T-helper 17 cell (primary cell): ENCODE data around the gene CHD1. TPM values are rescaled to one million over a fixed set of nuclear protein-coding genes. Genes with fewer than 3 reads are reported as not detected.
"Not testable (repeated sequence)": the region's sequence is repeated elsewhere in the genome, so short reads cannot be mapped to it uniquely, and the experiment has no call there.

Experiments used
- ATAC-seq: fragments of 150-1000 bp; cut with Tn5 transposase; 2 replicates; pipeline ENCODE4 v1.10.0; 2021; ENCODE audit warnings: mild to moderate bottlenecking, moderate library complexity
- DNase-seq, 3 donors: peaks; one replicate each; pipeline versions ENCODE4 v3.0.0 to v3.0.0-alpha.2; 2020 to 2021
- H3K9me3 ChIP-seq: one replicate; pipeline ENCODE4 v1.7.0; 2013; ENCODE audit warnings: low read length, mild to moderate bottlenecking; ENCODE audit not compliant: control insufficient read depth, poor library complexity, severe bottlenecking
- H3K27ac Mint-ChIP-seq: one replicate; pipeline ENCODE4 v1.8.0; 2022; ENCODE audit warnings: mild to moderate bottlenecking, moderate library complexity, mixed read lengths
- H3K27me3 Mint-ChIP-seq: one replicate; pipeline ENCODE4 v1.8.0; 2022; ENCODE audit warnings: mixed read lengths
- H3K36me3 Mint-ChIP-seq: one replicate; pipeline ENCODE4 v1.8.0; 2022; ENCODE audit warnings: low read depth, mixed read lengths
- H3K4me1 Mint-ChIP-seq: one replicate; pipeline ENCODE4 v1.8.0; 2022; ENCODE audit warnings: mild to moderate bottlenecking, mixed read lengths
- H3K4me3 Mint-ChIP-seq: one replicate; pipeline ENCODE4 v1.8.0; 2022; ENCODE audit warnings: mild to moderate bottlenecking, moderate library complexity, mixed read lengths
- total RNA-seq, 4 donors: library from RNA in 2 of 4; stranded (reverse) in 2 of 4; gene quantifications; one replicate each; pipeline ENCODE4 v1.2.3 and lab custom pipeline; 2022 to 2026

Gene CHD1
- total RNA-seq, 2 donors from 2014 or later = 170 to 199 TPM

GRCh38 chr5:98955888-98956287, 27.1 kb upstream of the CHD1 start:
- not testable (repeated sequence) for H3K27ac Mint-ChIP-seq, H3K4me3 Mint-ChIP-seq, H3K4me1 Mint-ChIP-seq, H3K27me3 Mint-ChIP-seq, ATAC-seq, H3K36me3 Mint-ChIP-seq, DNase-seq, H3K9me3 ChIP-seq

GRCh38 chr5:98955471-98955870, 26.7 kb upstream of the CHD1 start:
- not testable (repeated sequence) for H3K27me3 Mint-ChIP-seq, H3K36me3 Mint-ChIP-seq, H3K4me1 Mint-ChIP-seq

GRCh38 chr5:98954392-98955028, 25.7 kb upstream of the CHD1 start:
- no peaks in the 10 kb centered on the region for H3K36me3 Mint-ChIP-seq
- H3K27me3 Mint-ChIP-seq = peaks cover 4% of the 10 kb centered on the region
- no peak for ATAC-seq
- H3K9me3 ChIP-seq = no peaks in the 10 kb centered on the region
- no peak for DNase-seq
- H3K4me1 Mint-ChIP-seq = no peaks in the 10 kb centered on the region
- H3K4me3 Mint-ChIP-seq = no peak overlapping the region
- no peak overlapping the region for H3K27ac Mint-ChIP-seq

More at GRCh38 chr5:98955471-98955870, 26.7 kb upstream of the CHD1 start:
- not testable (repeated sequence) for ATAC-seq, H3K27ac Mint-ChIP-seq, H3K9me3 ChIP-seq, H3K4me3 Mint-ChIP-seq, DNase-seq

GRCh38 chr5:98942847-98943246, 14.0 kb upstream of the CHD1 start:
- Mint-ChIP-seq H3K36me3 (no peaks in the 10 kb centered on the region), H3K27ac (no peak overlapping the region), H3K27me3 (no peaks in the 10 kb centered on the region), H3K4me1 (peaks cover 21% of the 10 kb centered on the region), H3K4me3 (no peak overlapping the region)
- H3K9me3 ChIP-seq = no peaks in the 10 kb centered on the region
- DNase-seq = no peak
- ATAC-seq = no peak

- DNase-seq (no peak), ATAC-seq (no peak)
- Mint-ChIP-seq H3K36me3 (no peaks in the 10 kb centered on the region), H3K27me3 (no peaks in the 10 kb centered on the region), H3K4me1 (peaks cover 21% of the 10 kb centered on the region), H3K4me3 (no peak overlapping the region), H3K27ac (peak overlapping the region; percentile 6)
- H3K9me3 ChIP-seq = no peaks in the 10 kb centered on the region
Measured at GRCh38 chr5:98941131-98941883, 12.5 kb upstream of the CHD1 start.

- no peaks in the 10 kb centered on the region for H3K27me3 Mint-ChIP-seq
- peak overlapping the region; percentile 6 for H3K27ac Mint-ChIP-seq
- no peak for ATAC-seq
- H3K36me3 Mint-ChIP-seq = no peaks in the 10 kb centered on the region
- no peak for DNase-seq
- peaks cover 21% of the 10 kb centered on the region for H3K4me1 Mint-ChIP-seq
- no peaks in the 10 kb centered on the region for H3K9me3 ChIP-seq
- no peak overlapping the region for H3K4me3 Mint-ChIP-seq
Measured at GRCh38 chr5:98940581-98940980, 11.8 kb upstream of the CHD1 start.

- H3K27ac Mint-ChIP-seq = no peak overlapping the region
- DNase-seq (no peak), ATAC-seq (no peak)
- no peaks in the 10 kb centered on the region for H3K9me3 ChIP-seq
- no peak overlapping the region for H3K4me3 Mint-ChIP-seq
- peaks cover 29% of the 10 kb centered on the region for H3K4me1 Mint-ChIP-seq
- H3K36me3 Mint-ChIP-seq = no peaks in the 10 kb centered on the region
- no peaks in the 10 kb centered on the region for H3K27me3 Mint-ChIP-seq
Measured at GRCh38 chr5:98938464-98938863, 9.7 kb upstream of the CHD1 start.

GRCh38 chr5:98936948-98937715, 8.3 kb upstream of the CHD1 start:
- no peak overlapping the region for H3K4me3 Mint-ChIP-seq
- DNase-seq (no peak), ATAC-seq (no peak)
- H3K27me3 Mint-ChIP-seq = no peaks in the 10 kb centered on the region
- H3K36me3 Mint-ChIP-seq = no peaks in the 10 kb centered on the region
- H3K27ac Mint-ChIP-seq = peak overlapping the region; percentile 19
- peaks cover 30% of the 10 kb centered on the region for H3K4me1 Mint-ChIP-seq
- H3K9me3 ChIP-seq = no peaks in the 10 kb centered on the region

GRCh38 chr5:98935206-98935605, 6.4 kb upstream of the CHD1 start:
- no peak overlapping the region for H3K4me3 Mint-ChIP-seq
- no peak for ATAC-seq
- H3K27ac Mint-ChIP-seq = peak overlapping the region; percentile 92
- no peak for DNase-seq
- H3K9me3 ChIP-seq = no peaks in the 10 kb centered on the region
- peaks cover 25% of the 10 kb centered on the region for H3K4me1 Mint-ChIP-seq
- no peaks in the 10 kb centered on the region for H3K36me3 Mint-ChIP-seq
- H3K27me3 Mint-ChIP-seq = no peaks in the 10 kb centered on the region

- H3K27me3 Mint-ChIP-seq = no peaks in the 10 kb centered on the region
- H3K4me3 Mint-ChIP-seq = no peak overlapping the region
- no peak for ATAC-seq
- no peak for DNase-seq
- no peaks in the 10 kb centered on the region for H3K9me3 ChIP-seq
- H3K27ac Mint-ChIP-seq = peak overlapping the region; percentile 92
- peaks cover 27% of the 10 kb centered on the region for H3K4me1 Mint-ChIP-seq
- peaks cover under 1% of the 10 kb centered on the region for H3K36me3 Mint-ChIP-seq
Measured at GRCh38 chr5:98934546-98934945, 5.7 kb upstream of the CHD1 start.

- ATAC-seq (peak; percentile 5), DNase-seq (no peak)
- peak overlapping the region; percentile 92 for H3K27ac Mint-ChIP-seq
- H3K4me1 Mint-ChIP-seq = peaks cover 26% of the 10 kb centered on the region
- H3K27me3 Mint-ChIP-seq = no peaks in the 10 kb centered on the region
- H3K36me3 Mint-ChIP-seq = peaks cover 5% of the 10 kb centered on the region
- H3K9me3 ChIP-seq = no peaks in the 10 kb centered on the region
- peak overlapping the region; percentile 25 for H3K4me3 Mint-ChIP-seq
Measured at GRCh38 chr5:98933445-98934072, 4.8 kb upstream of the CHD1 start.

GRCh38 chr5:98930972-98931762, 2.4 kb upstream of the CHD1 start:
- peaks cover 36% of the 10 kb centered on the region for H3K4me1 Mint-ChIP-seq
- H3K27ac Mint-ChIP-seq = peak overlapping the region; percentile 92
- DNase-seq (no peak), ATAC-seq (no peak)
- no peaks in the 10 kb centered on the region for H3K9me3 ChIP-seq
- peaks cover 7% of the 10 kb centered on the region for H3K36me3 Mint-ChIP-seq
- no peaks in the 10 kb centered on the region for H3K27me3 Mint-ChIP-seq
- H3K4me3 Mint-ChIP-seq = peak overlapping the region; percentile 52
